HEK293T (cell line): ENCODE data around the gene GDF10.

ENCODE experiments used
- FOXM1 ChIP-seq: fragments of 450-650 bp; IDR thresholded peaks from 2 replicates; pipeline ENCODE4 v1.6.1; 2017; ENCODE audit warnings: mild to moderate bottlenecking, borderline replicate concordance
- HDGF ChIP-seq: fragments of 450-650 bp; IDR thresholded peaks from 2 replicates; pipeline ENCODE4 v1.6.1; 2017; ENCODE audit warnings: antibody characterized with exemption, borderline replicate concordance
- PKNOX1 ChIP-seq: fragments of 450-650 bp; IDR thresholded peaks from 2 replicates; pipeline ENCODE4 v1.6.1; 2016
- SP1 ChIP-seq: fragments of 450-650 bp; IDR thresholded peaks from 2 replicates; pipeline ENCODE4 v1.6.1; 2017
- SUZ12 ChIP-seq: fragments of 450-650 bp; IDR thresholded peaks from 2 replicates; pipeline ENCODE4 v1.6.1; 2016; ENCODE audit warnings: mild to moderate bottlenecking

GRCh38 chr10:47346581-47347302 lies 46.7 kb downstream of the GDF10 start:
- no peak for TF ChIP-seq FOXM1
- TF ChIP-seq HDGF, result no peak
- no peak for TF ChIP-seq SP1
- TF ChIP-seq PKNOX1, result no peak
- no peak for TF ChIP-seq SUZ12
